ENCODE results near the gene ATE1.

The ATE1 gene

DNA sequence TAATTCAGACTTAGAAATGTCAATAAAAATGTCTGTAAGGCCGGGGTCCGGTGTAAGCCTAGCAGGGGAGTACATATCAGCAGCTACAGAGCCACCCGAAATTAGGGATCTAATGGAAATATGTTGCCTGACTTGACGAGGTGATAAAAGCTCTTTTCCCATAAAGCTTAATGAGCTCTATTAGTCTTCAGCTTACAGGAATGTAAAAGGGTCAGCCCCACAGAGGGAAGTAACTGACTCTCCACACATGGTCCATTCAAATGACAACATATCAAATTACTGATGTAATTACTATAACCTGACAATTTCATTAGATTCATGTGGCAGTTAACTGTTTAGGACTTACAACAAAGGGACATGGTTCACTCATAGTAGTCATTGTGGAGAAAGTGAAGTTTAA, 62.3 kb downstream of the ATE1 start:
- DNase-seq = no peak

- no peak for DNase-seq
These were observed 63.2 kb downstream of the ATE1 start for GRCh38 chr10:121864653-121865052.

GRCh38 chr10:121864168-121864567, 63.7 kb downstream of the ATE1 start:
- DNase-seq = no peak

- no peak for DNase-seq
These were observed 65.2 kb downstream of the ATE1 start for GRCh38 chr10:121862649-121863048.

DNA sequence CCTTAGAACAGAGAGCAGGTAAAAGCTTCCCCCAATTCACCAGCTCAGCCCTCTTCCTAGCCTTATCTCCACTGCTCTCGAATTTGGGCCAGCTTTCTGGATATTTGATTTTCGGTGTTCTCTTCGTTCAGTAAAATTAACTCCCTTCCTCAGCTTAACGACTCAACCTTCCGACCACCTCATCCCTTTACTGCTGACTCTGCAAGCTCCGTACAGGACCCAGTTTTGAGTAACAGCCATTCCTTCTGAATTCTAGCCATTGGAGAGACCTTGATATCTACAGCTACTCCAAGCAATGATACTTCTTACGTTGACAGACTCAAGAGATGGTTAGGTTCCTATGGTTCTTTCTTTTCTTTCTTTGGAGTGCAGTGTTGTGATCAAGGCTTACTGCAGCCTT, 65.8 kb downstream of the ATE1 start:
- DNase-seq = no peak

DNA sequence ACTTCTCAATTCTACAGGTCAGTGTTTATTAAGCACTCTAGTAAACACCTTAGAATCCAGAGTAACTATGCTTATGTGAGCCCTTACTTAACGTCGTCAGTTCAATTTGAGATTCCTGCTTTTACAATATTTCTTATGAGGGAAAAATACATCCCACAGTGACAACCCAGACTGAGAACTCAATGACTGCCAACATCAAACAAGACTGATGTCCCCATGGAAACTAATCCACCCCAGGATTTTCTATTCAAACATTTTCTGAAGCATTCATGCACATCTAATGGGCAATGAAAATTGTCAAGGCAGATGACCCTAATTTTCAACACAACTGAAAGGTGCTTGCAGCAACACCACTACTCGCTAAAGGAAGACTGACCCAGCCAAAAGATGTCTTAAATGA, 67.0 kb downstream of the ATE1 start:
- DNase-seq = no peak

- no peak for DNase-seq
These were observed 72.9 kb downstream of the ATE1 start for GRCh38 chr10:121854809-121855445.

- DNase-seq = no peak
These were observed 73.9 kb downstream of the ATE1 start for GRCh38 chr10:121853950-121854349.

DNA sequence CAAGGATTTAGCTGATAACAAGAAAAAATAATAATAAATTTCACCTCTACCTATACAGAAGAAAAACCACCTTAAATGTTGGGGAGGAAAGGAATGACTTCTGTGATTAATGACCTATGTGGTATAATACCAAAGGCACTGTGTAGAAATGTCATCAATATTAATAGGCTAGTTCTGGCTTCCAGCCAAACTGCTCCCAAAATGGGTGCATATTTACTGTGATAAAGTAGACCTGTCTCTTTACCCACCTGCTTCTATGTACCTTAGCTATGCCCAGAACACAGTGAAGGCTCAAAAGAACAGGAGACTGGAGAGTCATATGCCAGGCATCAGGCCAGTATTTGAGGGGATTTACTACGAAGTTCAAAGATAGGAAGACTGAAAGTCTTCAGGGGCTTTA, 76.0 kb downstream of the ATE1 start:
- DNase-seq = no peak

DNA sequence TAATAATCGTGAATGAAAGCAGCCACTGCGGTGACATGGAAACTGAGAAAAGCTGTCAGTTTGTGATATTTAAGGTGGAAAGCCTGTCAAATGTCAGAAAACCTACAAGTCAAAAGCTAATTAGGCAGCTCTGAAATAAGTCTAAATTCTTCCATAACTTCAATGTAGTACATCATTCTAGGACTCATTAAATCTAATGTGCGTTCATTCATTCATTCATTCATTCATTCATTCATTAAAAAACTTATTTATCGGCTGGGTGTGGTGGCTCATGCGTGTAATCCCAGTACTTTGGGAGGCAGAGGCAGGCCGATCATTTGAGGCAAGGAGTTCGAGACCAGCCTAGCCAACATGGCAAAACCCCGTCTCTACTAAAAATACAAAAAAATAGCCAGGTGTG, 79.7 kb downstream of the ATE1 start:
- DNase-seq = no peak

- DNase-seq = no peak
These were observed 81.3 kb downstream of the ATE1 start for GRCh38 chr10:121846555-121846954.

GRCh38 chr10:121845044-121845784, 82.6 kb downstream of the ATE1 start:
- no peak for DNase-seq

- no peak for DNase-seq
These were observed 83.3 kb downstream of the ATE1 start for GRCh38 chr10:121844537-121844936.

DNA sequence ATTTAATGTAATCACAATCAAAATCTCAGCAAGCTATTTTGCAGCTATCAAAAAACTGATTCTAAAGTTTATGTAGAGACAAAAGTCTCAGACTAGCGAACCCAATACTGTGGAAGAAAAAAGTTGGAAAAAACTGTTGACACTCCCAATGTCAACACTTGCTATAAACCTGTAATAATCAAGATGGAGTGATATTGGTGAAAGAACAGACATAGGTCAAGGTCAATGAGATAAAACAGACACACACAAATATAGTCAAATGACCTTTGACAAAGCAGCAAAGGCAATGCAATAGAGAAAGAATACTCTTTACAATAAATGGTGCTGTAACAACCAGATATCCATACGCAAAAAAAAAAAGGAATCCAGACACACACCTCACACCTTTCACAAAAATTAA, 84.5 kb downstream of the ATE1 start:
- DNase-seq = no peak

DNA sequence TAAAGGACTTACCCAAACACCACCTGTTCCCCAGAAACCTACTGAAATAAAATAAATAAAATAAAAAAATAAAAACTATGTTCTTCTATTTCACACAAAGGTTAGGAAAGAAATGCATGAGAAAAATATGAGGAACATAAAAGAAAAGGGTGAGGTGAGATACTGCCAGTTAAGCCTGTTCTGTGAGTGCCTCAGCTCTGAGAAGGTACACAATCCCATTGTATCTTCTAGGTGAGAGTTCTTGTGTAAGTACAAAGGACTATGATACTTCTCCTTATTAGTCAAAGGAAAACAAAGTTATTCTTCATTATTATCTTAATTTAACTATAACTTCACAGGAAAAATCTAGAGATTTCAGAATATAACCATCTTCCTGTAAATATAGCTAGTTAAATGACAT, 86.0 kb downstream of the ATE1 start:
- no peak for DNase-seq

DNA sequence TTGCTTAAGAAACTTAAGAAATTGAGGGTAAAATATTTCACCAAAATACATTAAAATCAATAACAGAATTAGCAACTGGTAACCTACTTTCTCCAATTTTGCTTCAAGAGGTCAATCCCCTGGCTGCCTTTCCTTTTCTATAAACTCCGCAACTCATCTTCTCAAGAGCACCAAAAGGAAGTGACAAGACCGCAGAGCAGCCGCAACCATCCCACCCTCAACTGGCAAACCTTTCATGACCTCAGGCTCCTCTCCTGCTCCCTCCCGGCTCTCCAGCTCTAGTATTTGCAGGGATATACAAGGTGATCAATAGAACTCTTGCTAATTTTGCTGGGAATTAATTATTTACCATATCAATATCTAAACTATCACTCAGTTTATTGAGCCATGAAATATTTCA, 88.9 kb downstream of the ATE1 start:
- no peak for DNase-seq

- no peak for DNase-seq
These were observed 89.7 kb downstream of the ATE1 start for GRCh38 chr10:121838149-121838548.

- no peak for DNase-seq
These were observed 91.7 kb downstream of the ATE1 start for GRCh38 chr10:121836171-121836570.

DNA sequence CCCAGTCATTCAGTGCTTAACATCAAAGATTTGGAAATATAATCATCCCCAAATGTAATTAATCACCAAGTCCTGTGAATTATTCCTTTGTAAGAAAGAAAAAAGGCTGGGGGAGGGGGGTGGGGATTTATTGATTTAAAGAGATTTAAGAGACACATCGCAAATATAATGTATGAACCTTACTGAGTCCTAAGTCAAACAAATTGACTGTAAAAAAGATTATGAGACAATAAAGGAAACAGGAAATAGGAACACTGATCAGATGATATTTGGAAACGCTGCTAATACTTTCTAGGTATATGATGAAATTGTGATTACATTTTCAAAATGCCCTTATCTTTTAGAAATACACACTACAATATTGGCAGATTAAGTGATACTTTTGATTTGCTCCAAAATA, 92.5 kb downstream of the ATE1 start:
- no peak for DNase-seq

DNA sequence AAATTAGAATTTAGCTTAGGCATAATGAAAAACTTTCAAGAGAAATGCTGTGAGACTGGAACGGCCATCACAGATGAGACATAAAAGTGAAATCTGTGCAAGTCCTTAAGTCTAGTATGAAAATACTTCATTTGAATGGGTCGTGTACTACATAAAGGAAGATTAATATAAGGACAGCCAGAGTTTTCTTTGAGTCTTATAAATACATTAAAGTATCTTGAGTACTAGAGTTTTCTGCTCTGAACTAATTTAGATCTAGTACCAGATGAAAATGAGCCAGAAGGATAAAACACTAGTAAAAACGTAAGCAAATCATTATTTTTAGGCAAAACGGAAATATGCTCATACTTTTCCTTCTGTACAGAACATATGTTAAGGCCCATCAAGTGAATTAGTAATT, 93.1 kb downstream of the ATE1 start:
- no peak for DNase-seq

- no peak for DNase-seq
These were observed 94.4 kb downstream of the ATE1 start for GRCh38 chr10:121833387-121833786.

GRCh38 chr10:121832647-121833046, 95.2 kb downstream of the ATE1 start:
- DNase-seq = no peak

GRCh38 chr10:121831777-121832176, 96.1 kb downstream of the ATE1 start:
- no peak for DNase-seq

DNA sequence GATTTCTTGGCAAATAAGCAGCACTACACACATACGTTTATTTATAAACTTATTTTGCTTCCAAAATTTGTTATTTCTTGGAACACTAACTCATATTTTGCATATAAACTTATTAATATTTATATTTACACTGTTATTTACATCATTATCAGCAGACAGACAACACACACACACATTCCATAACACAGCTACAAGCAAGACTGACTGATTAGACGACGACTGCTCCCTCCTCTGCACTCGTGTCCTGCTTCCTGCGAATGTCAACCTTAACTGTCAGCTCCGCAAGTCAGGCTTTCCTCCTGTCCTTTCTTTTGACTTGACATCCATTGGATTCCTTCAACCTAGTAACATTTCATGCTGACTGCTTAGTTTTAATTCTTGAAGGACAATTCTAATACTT, 96.6 kb downstream of the ATE1 start:
- no peak for DNase-seq

GRCh38 chr10:121830101-121830500, 97.7 kb downstream of the ATE1 start:
- no peak for DNase-seq
